ENCODE results near the gene ICA1L.
"Not testable (repeated sequence)": the region's sequence is repeated elsewhere in the genome, so short reads cannot be mapped to it uniquely, and the experiment has no call there.

Gene ICA1L
- total RNA-seq: 3.3 to 7.9 (median 6.6) reads per million in 9 experiments

DNA sequence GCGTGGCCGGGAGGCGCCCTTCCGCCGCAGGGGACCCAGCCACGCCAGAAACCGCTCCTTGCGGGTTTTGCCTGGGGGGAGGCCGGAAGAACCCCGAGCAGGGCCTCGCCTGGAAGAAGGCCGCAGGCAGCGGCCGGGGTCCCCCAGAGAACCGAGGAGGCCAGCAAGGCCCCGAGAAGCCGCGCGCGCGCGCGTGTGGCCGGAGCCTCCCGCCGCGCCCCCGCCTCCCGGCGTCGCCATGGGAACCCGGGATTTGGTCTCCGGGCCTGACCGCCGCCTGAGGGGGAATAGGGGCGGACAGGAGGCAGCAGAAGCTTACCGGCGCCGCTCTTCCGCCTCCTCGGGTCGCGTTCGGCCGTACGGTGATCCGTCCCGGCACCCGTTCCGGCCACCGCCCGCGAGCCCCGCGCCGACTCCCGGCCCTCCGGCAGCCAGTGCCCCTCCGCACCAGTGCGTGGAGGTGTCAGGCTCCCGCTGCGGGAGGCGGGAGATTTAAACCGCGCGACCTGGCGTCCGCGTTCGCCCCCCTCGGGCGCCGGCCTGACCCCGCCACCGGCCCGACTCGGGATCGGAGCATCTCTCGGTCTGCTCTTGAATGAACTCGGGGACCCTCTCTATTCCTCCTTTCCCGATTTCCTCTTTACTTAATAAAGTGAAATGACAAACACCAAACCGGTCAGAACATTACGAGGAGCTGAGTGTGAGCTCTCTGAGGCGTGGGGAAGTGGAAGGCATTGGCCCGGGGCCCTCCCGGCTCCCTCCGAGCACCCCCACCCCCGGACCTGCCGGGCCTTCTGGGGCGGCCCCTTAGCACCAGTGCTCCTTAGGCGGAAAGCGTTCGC is at the start of gene ICA1L:
TSS of gene ICA1L (minus strand) at position 467 of the 842 bp plus-strand sequence. CDS start 42,757 bp downstream, outside the sequence.
- peak; percentile 34 to 46 (median 40) for DNase-seq

DNA sequence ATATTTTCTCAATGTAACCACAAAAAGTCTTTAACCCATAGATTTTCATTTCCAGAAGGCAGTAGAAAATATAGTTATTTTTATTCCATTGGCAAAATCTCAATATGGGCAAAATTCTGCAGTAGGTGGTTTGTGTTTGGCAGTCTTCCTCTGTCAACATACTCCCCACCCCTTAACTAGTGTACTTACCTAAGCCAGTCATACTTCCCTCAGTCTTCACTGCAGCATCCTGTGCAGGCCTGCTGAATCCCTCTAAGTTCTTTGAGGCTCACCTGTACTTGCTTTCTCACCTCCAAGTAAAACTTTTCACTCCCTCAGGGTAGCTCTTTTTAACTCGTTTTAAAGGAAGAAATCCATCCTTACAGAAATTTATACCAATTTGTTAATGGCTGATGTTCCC is 47.3 kb upstream of the ICA1L start:
- Mint-ChIP-seq H3K4me3 (no peak overlapping the region), H3K27me3 (no peaks in the 10 kb centered on the region), H3K9me3 (no peaks in the 10 kb centered on the region), H3K27ac (no peak overlapping the region), H3K36me3 (ENCODE audit: insufficient read depth) (peaks cover 12% of the 10 kb centered on the region), H3K4me1 (ENCODE audit: low read depth in 2 of 2) (no peaks in the 10 kb centered on the region)
- DNase-seq: no peak
- ATAC-seq (replicated peaks): no peak

More for the DNA sequence above, at the start of gene ICA1L:
- H3K27me3 Mint-ChIP-seq: no peaks in the 10 kb centered on the region
- H3K27ac Mint-ChIP-seq: peak within 1 kb of the TSS; percentile 76 to 79
- H3K9me3 Mint-ChIP-seq: no peaks in the 10 kb centered on the region
- peak; percentile 44 for ATAC-seq (replicated peaks)
- H3K4me3 Mint-ChIP-seq: peak within 1 kb of the TSS; percentile 87 to 91
- peaks cover 4 to 6% of the 10 kb centered on the region in 2 donors for H3K4me1 Mint-ChIP-seq (ENCODE audit: low read depth in 2 of 2)
- H3K36me3 Mint-ChIP-seq (ENCODE audit: insufficient read depth): no peaks in the 10 kb centered on the region

DNA sequence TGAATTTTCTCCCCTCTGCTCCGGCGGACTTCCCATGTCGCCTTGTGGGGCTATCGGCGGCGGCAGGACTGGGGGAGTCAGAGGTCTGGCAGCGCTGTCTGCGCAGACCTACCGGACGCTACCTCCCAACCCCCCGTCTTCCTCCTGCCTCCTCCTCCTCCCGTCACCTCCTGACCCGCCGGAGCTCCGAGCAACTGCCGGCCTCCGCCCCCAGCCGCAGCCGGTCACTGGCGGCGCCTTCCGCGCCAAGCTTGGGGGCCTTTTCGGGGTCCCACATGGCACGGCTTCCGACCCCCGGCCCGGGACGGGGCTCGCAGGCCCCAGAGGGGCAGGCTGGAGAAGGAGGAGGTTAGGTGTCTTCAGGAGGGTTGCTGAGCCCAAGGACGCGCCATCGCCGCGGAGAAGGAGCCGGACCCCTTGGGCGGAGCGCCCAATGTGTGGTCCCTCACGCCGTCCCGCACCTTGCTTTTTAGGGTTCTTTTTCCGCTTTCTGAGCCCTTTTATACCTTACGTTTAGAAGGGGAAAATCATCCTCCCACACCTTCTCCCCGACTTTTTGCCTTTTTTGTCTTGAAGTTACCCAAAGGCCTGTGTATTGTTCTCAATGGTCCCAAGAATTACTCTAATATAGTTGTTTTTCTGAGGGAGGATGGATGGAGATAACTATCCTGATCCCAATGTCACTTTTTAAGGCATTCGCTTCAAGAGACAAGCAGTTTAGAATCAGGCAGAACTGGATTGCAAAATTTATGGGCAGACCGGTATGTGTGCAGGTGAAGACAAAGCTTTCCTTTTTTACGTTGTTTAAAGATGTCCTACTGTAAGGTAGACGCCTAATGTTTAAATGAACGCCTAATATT is 41.0 kb upstream of the ICA1L start:
- H3K9me3 Mint-ChIP-seq, H3K27me3 Mint-ChIP-seq: not testable (repeated sequence)
- Mint-ChIP-seq H3K36me3 (ENCODE audit: insufficient read depth) (peaks cover 13% of the 10 kb centered on the region), H3K27ac (peak overlapping the region; percentile 96 to 98), H3K4me1 (ENCODE audit: low read depth in 2 of 2) (peaks cover 9 to 28% of the 10 kb centered on the region in 2 donors), H3K4me3 (peak overlapping the region; percentile 89 to 97)
- ATAC-seq (replicated peaks): peak; percentile 38
- peak in 1 of 3 experiments; percentile 4 for DNase-seq

DNA sequence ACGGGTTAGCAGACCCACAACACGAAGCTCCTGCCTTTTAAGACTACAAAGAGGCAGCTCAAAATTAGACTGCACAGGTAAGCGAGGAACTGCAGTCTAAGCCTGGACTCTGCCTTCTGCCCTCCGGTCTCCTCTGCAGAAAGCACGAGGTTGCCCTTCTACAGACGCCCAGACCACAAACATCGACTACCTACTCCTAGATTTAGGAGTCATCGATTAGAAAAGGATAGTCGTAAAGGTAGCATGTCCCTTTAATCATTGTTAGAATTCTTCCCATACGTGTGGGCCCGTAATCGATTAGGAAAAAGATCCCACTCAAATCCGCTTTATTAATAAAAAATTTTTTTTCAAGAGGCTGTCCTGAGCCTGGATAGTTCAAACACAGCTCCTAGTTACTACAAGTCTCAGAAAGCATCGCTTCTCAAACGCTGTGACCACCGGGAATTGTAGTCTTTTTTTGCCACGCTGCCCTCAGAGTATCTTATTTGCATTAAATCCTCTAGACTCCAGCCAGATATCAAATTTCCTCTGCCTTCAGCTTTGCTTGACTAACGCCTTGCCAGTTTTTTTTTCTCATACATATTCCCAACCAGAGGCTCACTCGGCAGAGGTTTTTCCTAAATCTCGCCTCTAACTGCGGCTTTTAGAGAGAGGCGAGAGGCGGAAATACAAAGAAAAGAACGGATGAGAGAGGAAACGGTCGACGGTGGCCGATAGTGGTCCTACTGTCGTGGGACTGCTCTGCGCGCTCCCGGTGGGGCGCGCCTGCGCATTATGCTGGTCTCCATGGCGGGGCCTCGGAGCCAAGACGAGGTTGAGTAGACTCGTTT is 40.2 kb upstream of the ICA1L start, which contains the start of the genes CARF and WDR12:
TSS of gene CARF (plus strand) at position 764 of the 830 bp plus-strand sequence. CDS start 29,628 bp downstream, outside the sequence.
TSS of gene WDR12 (minus strand) at position 162 of the 830 bp plus-strand sequence. CDS start 197 bp downstream, outside the sequence.
- Mint-ChIP-seq H3K4me3 (peak within 1 kb of the TSS; percentile 89 to 97), H3K36me3 (ENCODE audit: insufficient read depth) (peaks cover 13% of the 10 kb centered on the region), H3K27me3 (no peaks in the 10 kb centered on the region)

DNA sequence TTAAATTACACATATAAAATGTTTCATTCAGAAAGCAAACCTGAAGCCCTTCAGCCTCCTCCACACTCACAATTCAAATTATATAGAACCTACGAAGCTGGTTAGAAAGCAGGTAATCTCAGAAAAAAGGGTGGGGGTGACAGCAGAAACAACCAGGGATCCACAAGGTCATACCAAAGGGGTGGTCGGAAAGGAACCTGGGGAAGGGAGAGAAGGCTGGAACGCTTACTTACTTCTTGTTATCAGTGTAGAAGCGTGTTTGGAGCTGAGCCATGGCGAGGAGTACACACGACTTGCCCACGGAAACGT is 39.6 kb upstream of the ICA1L start:
- peak overlapping the region; percentile 96 to 98 for H3K27ac Mint-ChIP-seq
- DNase-seq (no peak), ATAC-seq (replicated peaks) (no peak)
- H3K36me3 Mint-ChIP-seq (ENCODE audit: insufficient read depth): peaks cover 13% of the 10 kb centered on the region
- H3K4me3 Mint-ChIP-seq: peak overlapping the region; percentile 89 to 97
- peaks cover 9 to 28% of the 10 kb centered on the region in 2 donors for H3K4me1 Mint-ChIP-seq (ENCODE audit: low read depth in 2 of 2)
- no peaks in the 10 kb centered on the region for H3K9me3 Mint-ChIP-seq
- no peaks in the 10 kb centered on the region for H3K27me3 Mint-ChIP-seq

More for the DNA sequence above, 40.2 kb upstream of the ICA1L start, which contains the start of the genes CARF and WDR12:
- Mint-ChIP-seq H3K9me3 (no peaks in the 10 kb centered on the region), H3K27ac (peak within 1 kb of the TSS; percentile 96 to 98), H3K4me1 (ENCODE audit: low read depth in 2 of 2) (peaks cover 9 to 28% of the 10 kb centered on the region in 2 donors)
- DNase-seq: peak; percentile 84 to 88 (median 86)
- ATAC-seq (replicated peaks): peak; percentile 85

DNA sequence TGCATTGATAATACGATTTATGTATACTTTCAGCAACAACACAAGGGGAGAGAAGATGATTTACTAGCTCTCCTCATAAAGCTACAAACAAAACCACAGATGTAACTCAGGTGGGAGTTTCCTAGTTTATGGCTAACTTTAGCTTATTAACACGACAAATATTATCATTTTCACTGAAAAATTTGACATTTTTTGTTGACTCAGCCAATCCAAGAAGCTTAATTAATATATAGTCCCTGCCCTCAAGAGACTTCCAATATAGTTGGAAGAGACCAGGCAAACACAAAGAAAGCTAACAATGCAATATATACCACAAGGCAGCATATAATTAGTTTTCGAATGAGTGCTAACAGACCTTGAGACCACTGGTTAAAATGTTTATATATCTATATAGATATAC is 39.1 kb upstream of the ICA1L start:
- no peaks in the 10 kb centered on the region for H3K27me3 Mint-ChIP-seq
- H3K27ac Mint-ChIP-seq: peak overlapping the region; percentile 96 to 98
- H3K4me1 Mint-ChIP-seq (ENCODE audit: low read depth in 2 of 2): peaks cover 9 to 28% of the 10 kb centered on the region in 2 donors

DNA sequence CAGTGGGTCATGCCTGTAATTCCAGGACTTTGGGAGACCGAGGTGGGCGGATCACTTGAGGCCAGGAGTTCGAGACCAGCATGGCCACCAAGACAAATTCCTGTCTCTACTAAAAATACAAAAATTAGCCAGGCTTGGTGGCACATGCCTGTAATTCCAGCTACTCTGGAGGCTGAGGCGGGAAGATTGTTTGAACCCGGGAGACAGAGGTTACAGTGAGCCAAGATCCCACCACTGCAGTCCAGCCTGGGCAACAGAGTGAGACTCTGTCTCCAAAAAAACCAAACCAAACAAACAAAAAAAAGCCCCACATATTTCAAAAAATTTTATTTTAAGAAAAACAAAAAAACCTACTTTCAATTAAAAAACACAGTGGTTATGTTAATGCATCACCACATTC is 38.7 kb upstream of the ICA1L start:
- H3K27ac Mint-ChIP-seq; ATAC-seq (replicated peaks); H3K9me3 Mint-ChIP-seq; H3K27me3 Mint-ChIP-seq; DNase-seq: not testable (repeated sequence)
- H3K4me3 Mint-ChIP-seq: peak overlapping the region in 1 of 2 donors; percentile 89
- H3K36me3 Mint-ChIP-seq (ENCODE audit: insufficient read depth): peaks cover 13% of the 10 kb centered on the region
- H3K4me1 Mint-ChIP-seq (ENCODE audit: low read depth in 2 of 2): peaks cover 9 to 28% of the 10 kb centered on the region in 2 donors

More for the DNA sequence above, 39.1 kb upstream of the ICA1L start:
- peak overlapping the region; percentile 89 to 97 for H3K4me3 Mint-ChIP-seq
- H3K36me3 Mint-ChIP-seq (ENCODE audit: insufficient read depth): peaks cover 13% of the 10 kb centered on the region
- DNase-seq (no peak), ATAC-seq (replicated peaks) (no peak)
- no peaks in the 10 kb centered on the region for H3K9me3 Mint-ChIP-seq

DNA sequence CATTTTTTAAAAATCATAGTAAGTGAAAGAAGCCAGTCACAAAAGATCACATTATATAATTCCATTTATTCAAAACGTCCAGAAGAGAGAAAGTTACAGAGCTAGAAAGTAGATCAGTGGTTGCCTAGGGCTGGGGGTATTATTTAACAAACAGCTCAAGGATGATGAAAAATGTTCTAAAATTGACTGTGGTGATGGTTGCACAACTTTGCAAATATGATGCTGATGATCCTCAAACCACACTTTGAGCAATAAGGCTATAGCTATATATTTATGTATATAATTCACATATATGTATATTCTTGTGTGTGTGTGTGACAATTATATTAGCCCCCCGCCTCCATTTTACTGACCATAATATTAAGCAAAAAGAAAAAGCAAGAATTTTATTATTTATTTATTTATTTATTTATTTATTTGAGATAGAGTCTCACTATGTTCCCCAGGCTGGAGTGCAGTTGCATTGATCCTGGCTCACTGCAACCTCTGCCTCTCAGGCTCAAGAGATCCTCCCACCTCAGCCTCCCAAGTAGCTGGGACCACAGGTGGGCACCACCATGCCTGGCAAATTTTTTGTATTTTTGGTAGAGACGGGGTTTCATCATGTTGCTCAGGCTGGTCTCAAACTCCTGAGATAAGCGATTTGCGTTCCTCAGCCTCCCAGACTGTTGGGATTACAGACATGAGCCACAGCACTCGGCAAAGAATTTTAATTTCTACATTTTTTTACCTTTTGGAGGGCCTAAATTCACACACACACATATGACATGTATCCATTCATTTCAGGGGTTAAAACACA is 38.0 kb upstream of the ICA1L start:
- no peak overlapping the region for H3K27ac Mint-ChIP-seq
- peak overlapping the region in 1 of 2 donors; percentile 21 for H3K4me3 Mint-ChIP-seq
- H3K27me3 Mint-ChIP-seq: no peaks in the 10 kb centered on the region
- H3K4me1 Mint-ChIP-seq (ENCODE audit: low read depth in 2 of 2): peaks cover 9 to 29% of the 10 kb centered on the region in 2 donors
- DNase-seq (no peak), ATAC-seq (replicated peaks) (no peak)
- peaks cover 0 to 3% of the 10 kb centered on the region in 2 donors for H3K9me3 Mint-ChIP-seq
- H3K36me3 Mint-ChIP-seq (ENCODE audit: insufficient read depth): peaks cover 13% of the 10 kb centered on the region

DNA sequence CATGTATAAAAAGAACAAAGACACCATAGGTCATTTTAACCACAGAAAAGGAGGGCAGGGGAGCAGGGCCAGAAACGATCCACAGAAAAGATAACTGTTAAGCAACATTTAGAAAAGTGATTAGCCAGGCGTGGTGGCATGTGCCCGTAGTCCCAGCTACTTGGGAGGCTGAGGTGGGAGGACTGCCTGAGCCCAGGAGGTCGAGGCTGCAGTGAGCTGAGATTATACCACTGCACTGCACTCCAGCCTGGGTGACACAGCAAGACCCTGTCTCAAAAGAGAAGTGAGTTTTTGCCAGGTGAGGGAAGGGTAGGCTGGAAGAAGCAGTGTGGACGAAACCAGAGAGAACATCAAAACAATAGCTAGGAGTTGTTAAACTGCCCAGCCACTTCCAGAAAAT is 36.6 kb upstream of the ICA1L start:
- Mint-ChIP-seq H3K27ac (no peak overlapping the region), H3K4me1 (ENCODE audit: low read depth in 2 of 2) (peaks cover 9 to 33% of the 10 kb centered on the region in 2 donors), H3K36me3 (ENCODE audit: insufficient read depth) (peaks cover 13% of the 10 kb centered on the region), H3K27me3 (no peaks in the 10 kb centered on the region), H3K9me3 (peaks cover 0 to 3% of the 10 kb centered on the region in 2 donors), H3K4me3 (no peak overlapping the region)
- ATAC-seq (replicated peaks) (no peak), DNase-seq (no peak)

DNA sequence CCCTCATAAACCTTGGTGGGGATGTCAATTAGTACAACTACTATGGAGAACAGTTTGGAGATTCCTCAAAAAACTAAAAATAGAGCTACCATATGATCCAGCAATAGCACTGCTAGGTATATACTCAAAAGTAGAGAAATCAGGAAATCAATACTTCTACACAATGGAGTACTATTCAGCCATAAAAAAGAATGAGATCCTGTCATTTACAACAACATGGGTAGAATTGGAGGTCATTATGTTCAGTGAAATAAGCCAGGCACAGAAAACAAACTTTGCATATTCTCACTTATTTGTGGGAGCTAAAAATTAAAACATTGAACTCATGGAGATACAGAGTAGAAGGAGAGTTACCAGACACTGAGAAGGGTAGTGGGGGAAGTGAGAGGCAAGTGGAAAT is 33.9 kb upstream of the ICA1L start:
- not testable (repeated sequence) for DNase-seq; H3K27me3 Mint-ChIP-seq; ATAC-seq (replicated peaks); H3K4me3 Mint-ChIP-seq; H3K9me3 Mint-ChIP-seq; H3K27ac Mint-ChIP-seq; H3K36me3 Mint-ChIP-seq (ENCODE audit: insufficient read depth)
- peaks cover 5 to 17% of the 10 kb centered on the region in 2 donors for H3K4me1 Mint-ChIP-seq (ENCODE audit: low read depth in 2 of 2)

DNA sequence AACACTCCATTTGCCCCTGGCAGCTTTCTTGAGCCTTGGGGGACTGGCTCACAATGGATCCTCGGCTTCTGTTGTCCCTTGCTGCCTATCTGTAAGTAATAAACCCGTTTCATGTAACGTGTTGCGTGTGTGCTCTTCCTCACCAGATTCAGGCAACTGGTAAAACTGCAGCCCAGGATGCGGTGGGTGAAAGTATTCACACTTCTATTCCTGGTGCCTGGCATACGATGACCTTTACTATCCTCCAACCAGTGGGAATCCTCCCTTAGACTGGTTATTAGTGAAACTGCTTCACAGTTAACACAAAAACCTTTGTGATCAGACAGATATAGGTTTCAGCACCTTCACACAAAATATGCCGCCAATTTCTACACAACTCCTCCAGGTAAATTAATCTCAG is 13.6 kb upstream of the ICA1L start:
- Mint-ChIP-seq H3K36me3 (ENCODE audit: insufficient read depth) (peaks cover 13% of the 10 kb centered on the region), H3K4me1 (ENCODE audit: low read depth in 2 of 2) (no peaks in the 10 kb centered on the region), H3K4me3 (no peak overlapping the region), H3K27me3 (no peaks in the 10 kb centered on the region), H3K27ac (peak overlapping the region in 1 of 2 donors; percentile 26), H3K9me3 (no peaks in the 10 kb centered on the region)
- no peak for ATAC-seq (replicated peaks)
- no peak for DNase-seq

Data from effector memory CD8-positive, alpha-beta T cell (primary cell).